Thyroid gland (tissue), 4 donors: Measurements from ENCODE around the gene BARX1. TPM values are rescaled to one million over a fixed set of nuclear protein-coding genes. Genes with fewer than 3 reads are reported as not detected.

Source experiments
- DNase-seq, 2 donors: peaks; one replicate each; pipeline ENCODE4 v3.0.0-alpha.2; 2019
- H3K27ac ChIP-seq, 3 donors: fragments of 200-600 bp; sonication (generic); 1 replicate in 2 of 3; 2 replicates in 1 of 3; pipeline ENCODE4 v1.5.1; 2016 to 2019; ENCODE audit warnings: mild to moderate bottlenecking in 1 of 3, moderate library complexity in 1 of 3
- H3K27me3 ChIP-seq: fragments of 200-600 bp; sonication (generic); one replicate; pipeline ENCODE4 v1.5.1; 2019
- H3K36me3 ChIP-seq, 2 donors: fragments of 200-600 bp; sonication (generic); one replicate each; pipeline ENCODE4 v1.5.1; 2016 to 2019
- H3K4me1 ChIP-seq, 2 donors: fragments of 200-600 bp; sonication (generic); one replicate each; pipeline ENCODE4 v1.5.1; 2017 to 2019
- H3K4me3 ChIP-seq, 3 donors: fragments of 200-600 bp; sonication (generic); replicated peaks in 1 of 3; 1 replicate in 2 of 3; 2 replicates in 1 of 3; pipeline ENCODE4 v1.5.1; 2016; ENCODE audit warnings: mild to moderate bottlenecking in 1 of 3
- H3K9me3 ChIP-seq: fragments of 200-600 bp; sonication (generic); one replicate; pipeline ENCODE4 v1.5.1; 2017
- POLR2A ChIP-seq, 2 donors: fragments of 450-650 bp; IDR thresholded peaks; one replicate each; pipeline ENCODE4 v1.6.1; 2017; ENCODE audit warnings: antibody characterized with exemption in 2 of 2, mild to moderate bottlenecking in 2 of 2, moderate library complexity in 1 of 2
- WGBS, 2 donors: methylation state at CpG; one replicate each; pipeline ENCODE4 v1.1.5; 2017; 5-methylcytosine and 5-hydroxymethylcytosine counted together
- intact Hi-C: fragments of 100-400 bp; cut with DNase I; formaldehyde crosslinking; loops from one replicate; pipeline ENCODE4 v1.15.1; 2023
- total RNA-seq, 4 donors: library from RNA; depleted of rRNA; stranded (reverse); fragments of >200 nt; gene quantifications; one replicate each; pipeline ENCODE4 v1.2.3, GENCODE V29; 2016
- TF ChIP-seq, protein P1 (sequence below), 6 experiments: fragments of 200-600 bp in 3 of 6; fragments of 450-650 bp in 3 of 6; sonication (generic) in 3 of 6; IDR thresholded peaks; one replicate each; pipeline ENCODE4 v1.5.1; 2016 to 2019; ENCODE audit warnings: antibody characterized with exemption in 6 of 6, mild to moderate bottlenecking in 2 of 6, inconsistent platforms in 1 of 6, moderate library complexity in 1 of 6

The BARX1 gene
- total RNA-seq: 1 to 10 TPM in 1 of 4 donors, under 1 TPM in 2, not detected in 1; 0.33 to 2.1 (median 0.75) TPM

DNA sequence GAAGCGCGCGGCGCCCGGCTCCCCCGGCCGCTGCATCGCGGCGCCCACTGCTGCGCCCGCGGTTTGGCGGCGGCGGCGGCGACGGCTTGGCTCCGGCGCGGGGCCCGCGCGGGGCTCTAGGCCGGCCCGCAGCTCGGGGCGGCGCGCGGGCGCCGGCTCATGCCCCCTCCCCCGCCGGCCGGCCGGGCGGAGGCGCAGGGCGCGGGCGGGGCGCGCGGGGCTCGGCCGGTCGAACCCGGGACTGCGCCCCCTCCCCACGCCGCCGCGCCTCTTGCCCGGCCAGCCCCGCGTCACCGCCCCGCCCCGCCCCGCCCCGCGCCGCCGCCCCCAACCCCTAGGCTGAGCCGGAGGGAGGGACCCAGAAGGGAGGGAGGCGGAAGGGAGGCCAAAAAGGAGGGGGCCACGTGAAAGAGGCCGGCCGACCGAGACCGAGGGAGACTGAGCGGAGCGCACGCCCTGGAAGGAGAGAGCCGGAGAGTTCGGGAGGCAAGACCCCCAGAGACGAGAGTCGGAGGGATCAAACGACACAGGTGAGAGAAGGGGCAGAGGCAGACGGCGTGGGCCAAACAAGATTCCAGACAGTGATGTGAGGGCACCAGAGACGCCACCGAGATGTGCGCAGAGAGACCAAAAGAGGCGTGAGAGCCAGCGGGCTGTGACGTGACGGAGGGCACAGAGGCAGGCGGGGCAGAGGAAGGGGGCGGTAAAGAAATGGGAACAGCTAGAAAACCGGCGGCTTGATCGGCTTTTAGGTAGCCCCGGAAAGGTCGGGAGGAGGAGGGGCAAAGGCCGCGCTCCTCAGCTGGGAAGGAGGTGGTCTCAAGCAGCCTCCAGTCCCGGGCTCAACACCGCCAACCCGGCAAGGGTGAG lies at the start of gene BARX1:
Gene BARX1 (minus strand): TSS at position 245 of the 870 bp plus-strand sequence. CDS start 209 bp downstream, at position 36.
- no peak for DNase-seq
- Histone ChIP-seq H3K27me3 (peaks cover 79% of the 10 kb centered on the region), H3K27ac (no peak within 1 kb of the TSS), H3K4me1 (peaks cover 41 to 68% of the 10 kb centered on the region in 2 donors), H3K36me3 (no peaks in the 10 kb centered on the region), H3K9me3 (no peaks in the 10 kb centered on the region), H3K4me3 (peak within 1 kb of the TSS in 1 of 3 donors; percentile 6)
- WGBS, 2 donors: 1 to 4% methylated on average over 36 to 37 of the region's 102 CpGs
- TF ChIP-seq POLR2A (IDR thresholded peaks at IDR 0.05): no peak
- TF ChIP-seq, protein P1, sequence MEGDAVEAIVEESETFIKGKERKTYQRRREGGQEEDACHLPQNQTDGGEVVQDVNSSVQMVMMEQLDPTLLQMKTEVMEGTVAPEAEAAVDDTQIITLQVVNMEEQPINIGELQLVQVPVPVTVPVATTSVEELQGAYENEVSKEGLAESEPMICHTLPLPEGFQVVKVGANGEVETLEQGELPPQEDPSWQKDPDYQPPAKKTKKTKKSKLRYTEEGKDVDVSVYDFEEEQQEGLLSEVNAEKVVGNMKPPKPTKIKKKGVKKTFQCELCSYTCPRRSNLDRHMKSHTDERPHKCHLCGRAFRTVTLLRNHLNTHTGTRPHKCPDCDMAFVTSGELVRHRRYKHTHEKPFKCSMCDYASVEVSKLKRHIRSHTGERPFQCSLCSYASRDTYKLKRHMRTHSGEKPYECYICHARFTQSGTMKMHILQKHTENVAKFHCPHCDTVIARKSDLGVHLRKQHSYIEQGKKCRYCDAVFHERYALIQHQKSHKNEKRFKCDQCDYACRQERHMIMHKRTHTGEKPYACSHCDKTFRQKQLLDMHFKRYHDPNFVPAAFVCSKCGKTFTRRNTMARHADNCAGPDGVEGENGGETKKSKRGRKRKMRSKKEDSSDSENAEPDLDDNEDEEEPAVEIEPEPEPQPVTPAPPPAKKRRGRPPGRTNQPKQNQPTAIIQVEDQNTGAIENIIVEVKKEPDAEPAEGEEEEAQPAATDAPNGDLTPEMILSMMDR (IDR thresholded peaks at IDR 0.05): no peak
- intact Hi-C loops: no loop called here

DNA sequence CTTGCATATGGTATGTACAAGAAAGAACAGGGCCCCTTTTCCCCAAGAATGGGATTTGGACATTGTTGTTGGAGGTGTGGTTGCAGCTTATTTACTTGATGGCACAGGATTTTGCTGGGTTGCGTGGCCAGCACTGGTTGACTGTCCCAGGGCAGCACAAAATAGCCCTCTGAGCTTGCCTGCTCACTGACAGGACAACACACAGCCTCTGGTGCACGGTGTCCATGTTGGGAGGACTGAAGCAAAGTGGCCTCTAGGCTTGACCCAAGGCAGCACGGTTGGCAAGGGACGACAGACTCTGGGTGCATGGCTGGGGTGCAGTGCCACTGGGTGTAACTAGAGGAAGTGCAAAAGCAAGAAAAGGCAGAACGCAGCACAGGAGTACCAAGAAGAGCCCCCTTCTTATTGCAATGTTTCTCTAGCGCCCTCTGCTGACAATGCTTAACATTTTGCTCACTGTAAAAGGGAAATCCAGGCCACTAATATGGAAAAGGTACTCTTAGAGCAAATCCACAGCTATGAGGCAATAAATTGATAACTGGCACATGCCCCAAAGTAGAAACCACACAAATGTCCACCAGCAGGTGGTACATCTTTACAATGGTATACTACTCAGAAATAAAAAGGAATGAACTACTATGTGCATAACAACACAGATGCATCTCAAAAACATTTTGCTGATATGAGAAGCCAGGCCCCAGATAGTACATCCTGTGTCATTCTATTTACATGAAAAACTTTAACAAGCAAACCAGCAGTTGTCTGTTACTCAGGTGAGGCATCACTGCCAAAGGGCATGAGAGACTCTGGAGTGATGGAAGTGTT lies 47.4 kb upstream of the BARX1 start:
- Histone ChIP-seq H3K4me1 (no peaks in the 10 kb centered on the region), H3K4me3 (no peak overlapping the region), H3K9me3 (no peaks in the 10 kb centered on the region), H3K27me3 (no peaks in the 10 kb centered on the region), H3K36me3 (no peaks in the 10 kb centered on the region), H3K27ac (no peak overlapping the region)
- 31 to 34% methylated on average over 6 of the region's 6 CpGs for WGBS, 2 donors
- TF ChIP-seq, protein P1 (IDR thresholded peaks at IDR 0.05): peak; percentile 32 to 72 (median 48)
- TF ChIP-seq POLR2A (IDR thresholded peaks at IDR 0.05): no peak
- peak; percentile 40 to 43 for DNase-seq
- intact Hi-C loops: loop anchor here (10.0 kb wide), 1 partner anchor 318 kb away; no protein-coding TSS in a partner anchor

- TF ChIP-seq, protein P1 (IDR thresholded peaks at IDR 0.05): no peak
- TF ChIP-seq POLR2A (IDR thresholded peaks at IDR 0.05): no peak
- Histone ChIP-seq H3K4me1 (no peaks in the 10 kb centered on the region), H3K27ac (no peak overlapping the region), H3K27me3 (no peaks in the 10 kb centered on the region), H3K9me3 (no peaks in the 10 kb centered on the region), H3K4me3 (no peak overlapping the region), H3K36me3 (no peaks in the 10 kb centered on the region)
- intact Hi-C loops: no loop called here
- DNase-seq: no peak
Observed at GRCh38 chr9:93996863-93997262, 41.7 kb upstream of the BARX1 start.

- H3K4me1 ChIP-seq: no peaks in the 10 kb centered on the region
- DNase-seq: no peak
- no peaks in the 10 kb centered on the region for H3K27me3 ChIP-seq
- 94 to 95% methylated on average over 3 of the region's 3 CpGs for WGBS, 2 donors
- no peak overlapping the region for H3K27ac ChIP-seq
- no peaks in the 10 kb centered on the region for H3K36me3 ChIP-seq
- H3K4me3 ChIP-seq: no peak overlapping the region
- intact Hi-C loops: no loop called here
- H3K9me3 ChIP-seq: no peaks in the 10 kb centered on the region
- no peak for TF ChIP-seq POLR2A (IDR thresholded peaks at IDR 0.05)
- TF ChIP-seq, protein P1 (IDR thresholded peaks at IDR 0.05): no peak
Observed at GRCh38 chr9:93996367-93996766, 41.2 kb upstream of the BARX1 start.
